BLaER1 treated with 17β-estradiol and CSF1 and Interleukin-3, amounts not matched to agents 10 nM and 100 nM (cell line): ENCODE results near the gene SDF2.

Experiments
- H3K27ac ChIP-seq, 11 experiments: shearing (Covaris generic); formaldehyde crosslinking; 2 replicates each; pipeline ENCODE4 v1.8.1; 2022
- H3K27me3 ChIP-seq, 11 experiments: shearing (Covaris generic); formaldehyde crosslinking; 2 replicates each; pipeline ENCODE4 v1.8.1; 2022
- H3K36me3 ChIP-seq, 11 experiments: shearing (Covaris generic); formaldehyde crosslinking; 2 replicates each; pipeline ENCODE4 v1.8.1; 2022
- H3K4me1 ChIP-seq, 10 experiments: shearing (Covaris generic); formaldehyde crosslinking; 2 replicates each; pipeline ENCODE4 v1.8.1; 2022
- H3K4me2 ChIP-seq, 11 experiments: shearing (Covaris generic); formaldehyde crosslinking; 2 replicates each; pipeline ENCODE4 v1.8.1; 2022
- H3K4me3 ChIP-seq, 10 experiments: shearing (Covaris generic); formaldehyde crosslinking; 2 replicates each; pipeline ENCODE4 v1.8.1; 2022
- H3K9ac ChIP-seq, 11 experiments: shearing (Covaris generic); formaldehyde crosslinking; 2 replicates each; pipeline ENCODE4 v1.8.1; 2022
- H3K9me3 ChIP-seq, 11 experiments: shearing (Covaris generic); formaldehyde crosslinking; replicated peaks in 1 of 11; 2 replicates each; pipeline ENCODE4 v1.8.1; 2022
- H4K20me1 ChIP-seq, 11 experiments: shearing (Covaris generic); formaldehyde crosslinking; 2 replicates each; pipeline ENCODE4 v1.8.1; 2022
- Cebpa-rat ChIP-seq, 11 experiments: shearing (Covaris generic); IDR thresholded peaks; 2 replicates each; pipeline ENCODE4 v1.8.1; 2022

SDF2 gene

DNA sequence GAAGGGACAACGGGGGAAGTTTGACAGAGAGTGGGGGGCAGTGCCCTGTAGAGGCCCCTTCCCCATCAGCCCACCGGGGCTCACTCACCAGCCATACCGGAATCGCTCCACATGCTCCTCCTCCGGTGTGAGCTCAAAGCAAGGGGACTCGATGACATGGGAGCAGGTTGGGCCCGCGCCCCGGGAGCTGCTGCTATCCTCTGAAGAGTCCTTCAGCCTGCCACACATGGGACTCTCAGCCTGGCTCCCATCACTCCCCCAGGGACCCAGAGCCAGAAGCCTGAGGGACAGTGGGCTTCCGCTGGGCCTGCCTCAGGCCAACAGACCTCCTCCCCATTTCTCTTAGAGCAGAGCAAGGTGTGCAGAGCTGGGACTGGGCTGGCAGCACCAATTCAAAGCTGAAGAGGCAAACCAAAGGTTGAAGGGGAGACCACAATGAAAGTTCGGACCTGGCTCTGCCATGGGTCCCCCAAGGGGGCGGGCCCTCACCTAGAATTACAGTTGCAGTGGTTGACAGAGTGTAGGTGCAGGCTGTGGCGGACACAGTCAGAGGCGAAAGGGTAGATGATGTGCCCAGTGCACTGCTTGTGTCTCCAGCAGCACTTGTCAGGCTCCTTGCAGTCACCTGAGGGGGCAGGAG is 42.6 kb upstream of the SDF2 start:
- Histone ChIP-seq H3K9me3 (no peaks in the 10 kb centered on the region), H3K4me3 (no peak overlapping the region), H3K4me2 (no peak overlapping the region), H3K36me3 (peaks cover 54 to 71% (median 64%) of the 10 kb centered on the region in 11 experiments), H3K27ac (no peak overlapping the region), H3K4me1 (peaks cover 0 to 16% (median 6%) of the 10 kb centered on the region in 10 experiments; a peak in 9 of 20 replicates), H3K27me3 (no peaks in the 10 kb centered on the region), H3K9ac (peak overlapping the region in 2 of 11 experiments; percentile 29 to 52; a peak in 2 of 22 replicates), H4K20me1 (peaks cover 0 to 72% (median 16%) of the 10 kb centered on the region in 11 experiments; a peak in 14 of 22 replicates)
- TF ChIP-seq Cebpa-rat (IDR thresholded peaks at IDR 0.05), result no peak

DNA sequence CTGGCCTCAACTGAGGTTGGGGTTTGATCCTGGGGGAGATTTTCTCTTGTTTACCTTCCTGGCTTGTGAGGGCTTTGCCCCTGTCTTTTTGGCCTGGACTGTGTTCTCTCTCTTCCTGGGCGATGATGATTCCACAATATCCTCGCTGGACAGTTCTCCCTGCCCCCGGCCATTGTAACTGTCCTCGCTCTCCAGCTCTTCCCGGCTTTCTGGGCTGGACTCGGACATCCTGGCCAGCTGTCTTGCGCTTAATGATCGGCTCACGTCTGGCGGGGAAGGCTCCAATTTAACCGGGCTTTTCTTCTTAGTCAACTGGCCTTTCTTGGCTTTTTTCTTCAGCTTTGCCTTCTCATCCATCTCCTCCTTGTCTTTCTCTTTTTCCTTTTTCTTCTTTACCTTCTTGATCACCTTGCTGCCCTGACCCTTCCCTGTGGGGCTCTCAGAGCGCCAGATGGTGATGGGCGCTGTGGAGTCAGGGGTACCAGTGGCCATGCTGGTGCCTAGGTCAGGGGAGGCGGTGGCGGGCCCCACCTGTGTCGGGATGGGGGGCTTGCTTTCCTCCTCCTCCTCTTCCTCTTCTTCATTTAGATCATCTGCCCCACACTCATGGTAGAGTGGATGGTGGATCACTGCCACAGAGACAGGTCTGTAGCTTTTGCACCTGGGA is 42.0 kb upstream of the SDF2 start:
- H3K4me3 ChIP-seq, result no peak overlapping the region
- no peak for TF ChIP-seq Cebpa-rat (IDR thresholded peaks at IDR 0.05)
- H3K27ac ChIP-seq, result no peak overlapping the region
- peaks cover 0 to 79% (median 20%) of the 10 kb centered on the region in 11 experiments; a peak in 14 of 22 replicates for H4K20me1 ChIP-seq
- no peaks in the 10 kb centered on the region for H3K27me3 ChIP-seq
- H3K36me3 ChIP-seq, result peaks cover 61 to 78% (median 71%) of the 10 kb centered on the region in 11 experiments
- H3K4me2 ChIP-seq, result no peak overlapping the region
- H3K9me3 ChIP-seq, result no peaks in the 10 kb centered on the region
- peaks cover 0 to 16% (median 4%) of the 10 kb centered on the region in 10 experiments; a peak in 6 of 20 replicates for H3K4me1 ChIP-seq
- peak overlapping the region in 2 of 11 experiments; percentile 29 to 52; a peak in 1 of 22 replicates for H3K9ac ChIP-seq

DNA sequence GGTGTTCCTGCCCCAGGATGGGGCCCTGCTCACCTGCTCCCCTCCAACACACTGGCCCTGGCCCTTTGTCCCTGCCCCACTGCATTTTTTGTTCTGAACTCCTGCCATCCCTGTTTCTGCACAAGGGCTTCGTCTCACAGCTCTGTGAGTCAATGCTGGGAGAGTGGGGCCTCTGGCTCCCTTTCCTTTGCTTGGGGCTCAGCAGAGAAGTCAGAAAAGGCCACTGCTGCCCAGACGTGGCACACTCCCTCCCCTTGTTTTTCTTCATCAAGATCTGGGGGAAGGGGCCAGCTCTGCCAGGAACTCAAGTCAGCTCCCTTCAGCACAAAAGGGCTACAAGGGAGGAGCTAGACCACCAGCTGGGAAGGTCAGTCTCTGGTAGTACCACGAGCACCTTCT is 41.0 kb upstream of the SDF2 start:
- Histone ChIP-seq H3K36me3 (peaks cover 70 to 87% (median 80%) of the 10 kb centered on the region in 11 experiments), H3K4me2 (no peak overlapping the region), H3K4me3 (no peak overlapping the region), H3K27me3 (no peaks in the 10 kb centered on the region), H3K27ac (no peak overlapping the region), H3K4me1 (peaks cover 0 to 16% (median 4%) of the 10 kb centered on the region in 10 experiments; a peak in 6 of 20 replicates), H3K9me3 (no peaks in the 10 kb centered on the region), H4K20me1 (peaks cover 0 to 88% (median 29%) of the 10 kb centered on the region in 11 experiments; a peak in 14 of 22 replicates), H3K9ac (peak overlapping the region in 1 of 11 experiments; percentile 14; a peak in 1 of 22 replicates)
- TF ChIP-seq Cebpa-rat (IDR thresholded peaks at IDR 0.05), result no peak

DNA sequence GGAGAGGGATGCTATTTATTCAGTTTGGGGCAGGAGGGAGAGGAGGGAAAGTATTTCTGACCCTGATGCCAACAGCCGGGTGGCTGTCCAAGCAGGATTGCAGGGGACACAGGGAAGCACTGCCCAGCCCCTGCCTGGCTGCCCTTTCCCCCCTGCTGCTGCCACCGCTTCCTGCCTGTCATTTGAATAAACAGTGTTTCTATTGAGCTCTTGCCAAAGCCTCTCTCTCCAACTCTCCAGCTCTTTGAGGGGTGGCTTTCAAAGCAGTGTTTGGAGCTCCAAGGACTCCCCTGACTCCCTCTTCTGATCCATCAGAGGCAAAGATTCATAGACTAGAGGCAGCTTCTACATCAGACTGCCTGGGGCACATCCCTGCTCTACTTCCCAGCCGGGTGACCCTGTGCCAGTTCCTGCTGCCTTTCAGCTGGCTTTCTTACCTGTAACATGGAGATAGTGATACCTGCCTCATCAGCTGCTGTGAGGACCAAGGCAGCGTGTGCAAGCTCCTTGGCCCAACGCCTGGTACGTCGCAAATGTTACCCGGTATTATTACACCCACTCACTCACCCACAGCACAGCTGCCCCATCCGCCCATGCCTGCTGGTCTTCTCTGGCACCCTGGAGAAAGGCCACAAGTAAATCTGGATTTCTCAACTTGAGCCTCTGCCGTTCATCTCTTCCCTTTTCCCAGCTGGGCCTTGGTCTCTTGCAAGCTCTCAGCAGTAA is 40.5 kb upstream of the SDF2 start:
- no peak for TF ChIP-seq Cebpa-rat (IDR thresholded peaks at IDR 0.05)
- H3K27ac ChIP-seq, result no peak overlapping the region
- H3K27me3 ChIP-seq, result no peaks in the 10 kb centered on the region
- H3K36me3 ChIP-seq, result peaks cover 76 to 93% (median 86%) of the 10 kb centered on the region in 11 experiments
- H4K20me1 ChIP-seq, result peaks cover 0 to 93% (median 30%) of the 10 kb centered on the region in 11 experiments; a peak in 14 of 22 replicates
- H3K9me3 ChIP-seq, result no peaks in the 10 kb centered on the region
- H3K9ac ChIP-seq, result peak overlapping the region in 2 of 11 experiments; percentile 14 to 23; a peak in 1 of 22 replicates
- no peak overlapping the region for H3K4me2 ChIP-seq
- no peak overlapping the region for H3K4me3 ChIP-seq
- H3K4me1 ChIP-seq, result peaks cover 0 to 16% (median 4%) of the 10 kb centered on the region in 10 experiments; a peak in 6 of 20 replicates

DNA sequence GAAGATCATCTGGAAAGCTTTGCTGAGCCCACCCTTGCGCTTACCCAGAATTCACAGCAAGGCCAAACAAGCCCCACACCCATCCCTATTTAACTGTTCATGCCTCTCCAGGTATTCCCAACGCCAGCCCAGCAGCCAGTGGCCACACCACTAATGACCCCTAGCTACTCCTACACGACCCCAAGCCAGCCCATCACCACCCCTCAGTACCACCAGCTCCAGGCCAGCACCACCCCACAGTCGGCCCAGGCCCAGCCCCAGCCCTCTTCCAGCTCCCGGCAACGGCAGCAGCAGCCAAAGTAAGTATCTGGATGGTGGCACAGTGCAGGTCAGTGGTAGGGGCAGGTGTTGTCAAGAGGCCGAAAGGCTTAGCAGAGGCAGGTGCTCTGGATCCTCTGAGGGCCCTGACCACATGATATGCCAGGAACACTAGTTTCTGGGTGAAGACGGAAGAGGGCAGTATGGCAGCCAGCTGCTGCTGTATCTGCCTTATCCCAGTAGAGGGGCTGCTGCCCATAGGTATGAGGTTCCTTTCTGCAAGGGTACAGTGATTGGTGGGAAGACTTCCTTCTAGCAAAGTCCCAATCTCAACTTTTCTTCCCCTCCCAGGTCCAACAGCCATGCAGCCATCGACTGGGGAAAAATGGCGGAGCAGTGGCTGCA is 39.3 kb upstream of the SDF2 start:
- Histone ChIP-seq H3K36me3 (peaks cover 88 to 100% (median 95%) of the 10 kb centered on the region in 11 experiments), H3K9me3 (no peaks in the 10 kb centered on the region), H3K27ac (no peak overlapping the region), H3K4me2 (no peak overlapping the region), H3K4me1 (peaks cover 0 to 16% (median 4%) of the 10 kb centered on the region in 10 experiments; a peak in 6 of 20 replicates), H3K27me3 (no peaks in the 10 kb centered on the region), H4K20me1 (peaks cover 0 to 100% (median 31%) of the 10 kb centered on the region in 11 experiments; a peak in 14 of 22 replicates), H3K9ac (no peak overlapping the region), H3K4me3 (no peak overlapping the region)
- TF ChIP-seq Cebpa-rat (IDR thresholded peaks at IDR 0.05), result no peak

DNA sequence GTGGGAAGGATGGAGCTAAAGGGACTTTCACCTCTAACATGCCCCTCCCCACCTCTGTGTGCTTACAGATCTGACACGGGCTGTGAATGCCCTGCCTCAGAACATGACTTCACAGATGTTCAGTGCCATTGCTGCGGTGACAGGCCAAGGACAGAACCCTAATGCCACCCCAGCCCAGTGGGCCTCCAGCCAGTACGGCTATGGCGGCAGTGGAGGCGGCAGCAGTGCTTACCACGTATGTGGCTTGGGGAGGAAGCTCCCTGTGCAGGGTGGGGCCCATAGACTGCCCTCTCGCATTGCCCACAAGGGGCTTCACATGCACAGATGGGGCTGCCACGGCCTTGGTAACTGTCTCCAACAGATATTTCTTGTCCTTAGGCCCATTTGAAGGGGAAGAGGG is 38.6 kb upstream of the SDF2 start:
- H3K4me3 ChIP-seq, result no peak overlapping the region
- no peak overlapping the region for H3K9ac ChIP-seq
- no peak overlapping the region for H3K4me2 ChIP-seq
- no peaks in the 10 kb centered on the region for H3K27me3 ChIP-seq
- TF ChIP-seq Cebpa-rat (IDR thresholded peaks at IDR 0.05), result no peak
- no peaks in the 10 kb centered on the region for H3K9me3 ChIP-seq
- peaks cover 0 to 13% (median 2%) of the 10 kb centered on the region in 10 experiments; a peak in 6 of 20 replicates for H3K4me1 ChIP-seq
- peaks cover 0 to 98% (median 31%) of the 10 kb centered on the region in 11 experiments; a peak in 14 of 22 replicates for H4K20me1 ChIP-seq
- peaks cover 95 to 100% (median 98%) of the 10 kb centered on the region in 11 experiments for H3K36me3 ChIP-seq
- H3K27ac ChIP-seq, result no peak overlapping the region

DNA sequence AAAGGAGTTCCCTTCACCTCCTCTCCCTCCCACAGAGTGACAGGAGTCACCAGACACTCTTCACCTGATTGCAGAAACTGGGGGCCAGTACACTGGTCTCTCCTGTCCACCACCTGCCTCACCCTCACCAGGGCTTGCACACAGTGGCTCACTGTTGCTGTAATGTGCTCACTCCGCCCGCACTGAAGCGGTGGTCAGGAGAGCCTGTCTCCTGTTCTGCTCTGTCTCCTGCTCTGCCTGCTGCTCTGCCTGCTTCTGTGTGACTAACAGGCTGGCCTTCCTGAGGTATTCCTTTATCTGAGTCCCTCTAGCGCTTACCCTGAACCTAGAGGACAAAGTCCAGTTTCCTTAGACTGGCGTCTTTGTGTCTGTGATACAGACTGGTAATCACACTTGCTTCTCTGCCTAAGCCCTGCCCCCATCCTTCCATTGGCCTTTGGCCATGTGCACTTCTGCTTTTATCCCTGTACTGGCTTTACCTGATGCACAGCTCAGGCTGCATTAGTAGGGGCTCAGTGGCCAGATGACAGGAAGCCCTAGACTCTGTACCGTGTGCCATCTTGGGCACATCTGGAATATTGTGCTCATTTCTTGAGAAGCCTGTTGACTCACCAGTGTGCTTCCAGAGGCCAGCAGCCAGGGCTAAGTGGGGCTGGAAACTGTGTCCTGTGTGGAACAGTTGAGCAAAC is 36.7 kb upstream of the SDF2 start:
- H3K36me3 ChIP-seq, result peaks cover 100% of the 10 kb centered on the region in 11 experiments
- no peak overlapping the region for H3K27ac ChIP-seq
- no peak for TF ChIP-seq Cebpa-rat (IDR thresholded peaks at IDR 0.05)
- H3K9me3 ChIP-seq, result no peaks in the 10 kb centered on the region
- H3K9ac ChIP-seq, result peak overlapping the region in 1 of 11 experiments; percentile 14; a peak in 1 of 22 replicates
- H3K27me3 ChIP-seq, result no peaks in the 10 kb centered on the region
- H4K20me1 ChIP-seq, result peaks cover 0 to 90% (median 15%) of the 10 kb centered on the region in 11 experiments; a peak in 13 of 22 replicates
- no peak overlapping the region for H3K4me3 ChIP-seq
- no peaks in the 10 kb centered on the region for H3K4me1 ChIP-seq
- H3K4me2 ChIP-seq, result no peak overlapping the region

DNA sequence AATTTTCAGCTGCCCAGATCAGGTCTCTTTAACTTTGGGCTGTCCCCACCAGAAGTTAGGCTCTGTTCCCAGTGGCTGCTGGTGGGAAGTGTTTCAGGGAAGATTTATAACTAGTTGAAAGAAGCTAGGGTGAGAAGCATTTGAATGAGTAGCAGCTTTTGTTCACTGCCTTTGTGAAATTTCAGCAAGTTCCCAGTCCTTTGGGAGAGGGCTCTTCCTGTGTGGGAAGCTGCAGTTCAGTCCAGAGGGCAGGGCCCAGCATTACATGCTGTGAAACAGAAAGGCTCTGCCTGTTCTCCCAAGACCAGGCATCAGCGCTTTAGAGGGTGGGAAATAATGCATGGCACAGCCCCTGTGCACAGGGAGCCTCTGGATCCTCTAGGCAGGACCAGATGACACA is 32.2 kb upstream of the SDF2 start:
- no peak for TF ChIP-seq Cebpa-rat (IDR thresholded peaks at IDR 0.05)
- peaks cover 0 to 55% (median 0%) of the 10 kb centered on the region in 11 experiments; a peak in 8 of 22 replicates for H4K20me1 ChIP-seq
- H3K36me3 ChIP-seq, result peaks cover 96 to 100% (median 100%) of the 10 kb centered on the region in 11 experiments
- no peaks in the 10 kb centered on the region for H3K27me3 ChIP-seq
- H3K4me2 ChIP-seq, result no peak overlapping the region
- H3K4me1 ChIP-seq, result no peaks in the 10 kb centered on the region
- no peak overlapping the region for H3K9ac ChIP-seq
- no peak overlapping the region for H3K27ac ChIP-seq
- no peak overlapping the region for H3K4me3 ChIP-seq
- H3K9me3 ChIP-seq, result no peaks in the 10 kb centered on the region
